Duodenal mucosa (tissue), 2 donors: ENCODE results near the gene CTTN.

ENCODE experiments used
- H3K27ac ChIP-seq: one replicate; pipeline ENCODE4 v1.7.0; 2013; ENCODE audit warnings: low read depth, low read length
- H3K27me3 ChIP-seq, 2 donors: one replicate each; pipeline ENCODE4 v1.7.0; 2013; ENCODE audit warnings: low read length in 2 of 2, control low read depth in 1 of 2; ENCODE audit not compliant: insufficient read depth in 2 of 2, control insufficient read depth in 1 of 2
- H3K36me3 ChIP-seq, 2 donors: one replicate each; pipeline ENCODE4 v1.7.0; 2013; ENCODE audit warnings: low read length in 2 of 2, control low read depth in 1 of 2; ENCODE audit not compliant: insufficient read depth in 2 of 2, control insufficient read depth in 1 of 2
- H3K4me1 ChIP-seq, 2 donors: one replicate each; pipeline ENCODE4 v1.7.0; 2013; ENCODE audit warnings: low read length in 2 of 2, control low read depth in 1 of 2; ENCODE audit not compliant: insufficient read depth in 2 of 2, control insufficient read depth in 1 of 2
- H3K4me3 ChIP-seq, 2 donors: one replicate each; pipeline ENCODE4 v1.7.0; 2013; ENCODE audit warnings: low read length in 2 of 2, low read depth in 1 of 2
- H3K9ac ChIP-seq, 2 donors: one replicate each; pipeline ENCODE4 v1.7.0; 2013; ENCODE audit warnings: low read length in 2 of 2, low read depth in 1 of 2
- H3K9me3 ChIP-seq, 2 donors: one replicate each; pipeline ENCODE4 v1.7.0; 2013; ENCODE audit warnings: low read length in 2 of 2, control low read depth in 1 of 2; ENCODE audit not compliant: control insufficient read depth in 1 of 2

CTTN gene

DNA sequence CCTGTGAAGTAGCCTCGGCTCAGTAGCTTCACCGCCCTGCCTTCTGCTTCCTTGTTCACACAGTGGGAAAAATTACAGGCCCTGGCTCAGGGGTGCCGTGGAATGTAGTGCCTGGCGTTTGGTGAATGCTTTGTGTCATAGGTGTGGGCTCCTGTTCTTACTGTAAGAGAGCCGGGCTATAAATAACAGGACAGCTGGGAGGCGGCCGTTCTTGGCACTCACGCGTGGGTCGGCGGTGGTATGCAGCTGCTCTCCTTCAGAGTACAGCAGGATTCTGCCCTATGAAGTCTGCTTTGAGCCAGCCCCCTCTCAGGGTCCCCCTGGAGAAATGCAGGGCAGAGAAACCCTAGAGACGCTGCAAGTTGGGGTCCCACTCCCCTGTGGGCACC, 84.2 kb downstream of the CTTN start:
- peaks cover 0 to 7% of the 10 kb centered on the region in 2 donors for H3K4me1 ChIP-seq
- no peak overlapping the region for H3K4me3 ChIP-seq
- no peaks in the 10 kb centered on the region for H3K27me3 ChIP-seq
- no peak overlapping the region for H3K27ac ChIP-seq
- no peak overlapping the region for H3K9ac ChIP-seq
- H3K9me3 ChIP-seq, result no peaks in the 10 kb centered on the region
- H3K36me3 ChIP-seq, result peaks cover 0 to 5% of the 10 kb centered on the region in 2 donors

DNA sequence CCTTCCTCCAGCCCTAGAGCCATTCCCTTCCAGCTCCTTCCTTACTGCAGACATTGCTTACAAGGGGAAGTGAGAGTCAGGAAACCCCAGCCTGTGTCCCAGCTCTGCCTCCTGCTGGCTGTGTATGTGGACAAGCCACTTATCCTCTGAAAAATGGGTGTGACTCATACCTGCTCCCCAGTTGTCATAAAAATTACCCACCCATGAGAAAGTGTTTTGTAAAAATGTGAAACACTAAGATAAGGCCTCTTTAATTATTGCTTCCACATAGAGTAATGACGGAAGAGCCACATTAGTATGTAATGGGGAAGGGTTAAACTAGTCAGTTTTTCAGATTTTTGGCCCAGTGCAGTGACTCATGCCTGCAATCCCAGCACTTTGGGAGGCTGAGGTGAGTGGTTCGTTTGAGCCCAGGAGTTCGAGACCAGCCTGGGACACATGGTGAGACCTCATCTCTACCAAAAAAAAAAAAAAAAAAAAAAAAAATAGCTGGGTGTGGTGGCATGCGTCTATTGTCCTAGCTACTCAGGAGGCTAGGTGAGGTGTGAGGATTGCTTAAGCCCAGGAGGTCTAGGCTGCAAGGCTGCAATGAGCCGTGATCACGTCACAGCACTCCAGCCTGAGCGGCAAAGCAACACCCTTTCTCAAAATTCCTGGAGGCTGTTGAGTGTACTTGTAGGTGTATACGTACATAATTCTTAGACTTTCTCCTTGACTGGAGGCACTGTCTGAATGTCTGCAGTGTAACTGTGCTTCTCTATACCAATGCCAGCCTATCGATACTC, 84.9 kb downstream of the CTTN start:
- Histone ChIP-seq H3K9ac (no peak overlapping the region), H3K9me3 (no peaks in the 10 kb centered on the region), H3K4me1 (peaks cover 0 to 7% of the 10 kb centered on the region in 2 donors), H3K27ac (no peak overlapping the region), H3K4me3 (no peak overlapping the region), H3K36me3 (peaks cover 4 to 5% of the 10 kb centered on the region in 2 donors), H3K27me3 (no peaks in the 10 kb centered on the region)

DNA sequence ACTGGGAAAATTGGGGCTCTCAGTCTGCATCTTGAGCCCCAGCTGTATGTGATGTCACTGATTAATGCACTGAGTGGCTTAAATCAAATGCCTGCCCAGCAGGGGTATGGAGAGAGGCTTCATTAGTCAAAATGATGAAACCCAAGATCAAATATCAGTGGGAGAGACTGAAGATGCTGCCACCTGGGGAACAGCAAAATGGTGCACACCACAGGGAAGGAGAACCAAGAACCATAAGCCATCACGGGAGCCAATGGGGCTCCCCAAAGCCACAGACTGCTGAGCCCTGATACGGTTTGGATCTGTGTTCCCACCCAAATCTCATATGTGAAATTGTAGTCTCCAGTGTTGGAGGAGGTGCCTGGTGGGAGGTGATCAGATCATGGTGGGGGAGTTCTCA, 85.6 kb downstream of the CTTN start:
- Histone ChIP-seq H3K4me1 (peaks cover 0 to 7% of the 10 kb centered on the region in 2 donors), H3K9me3 (no peaks in the 10 kb centered on the region), H3K36me3 (peaks cover 4 to 5% of the 10 kb centered on the region in 2 donors), H3K9ac (no peak overlapping the region), H3K4me3 (no peak overlapping the region), H3K27me3 (no peaks in the 10 kb centered on the region), H3K27ac (no peak overlapping the region)

DNA sequence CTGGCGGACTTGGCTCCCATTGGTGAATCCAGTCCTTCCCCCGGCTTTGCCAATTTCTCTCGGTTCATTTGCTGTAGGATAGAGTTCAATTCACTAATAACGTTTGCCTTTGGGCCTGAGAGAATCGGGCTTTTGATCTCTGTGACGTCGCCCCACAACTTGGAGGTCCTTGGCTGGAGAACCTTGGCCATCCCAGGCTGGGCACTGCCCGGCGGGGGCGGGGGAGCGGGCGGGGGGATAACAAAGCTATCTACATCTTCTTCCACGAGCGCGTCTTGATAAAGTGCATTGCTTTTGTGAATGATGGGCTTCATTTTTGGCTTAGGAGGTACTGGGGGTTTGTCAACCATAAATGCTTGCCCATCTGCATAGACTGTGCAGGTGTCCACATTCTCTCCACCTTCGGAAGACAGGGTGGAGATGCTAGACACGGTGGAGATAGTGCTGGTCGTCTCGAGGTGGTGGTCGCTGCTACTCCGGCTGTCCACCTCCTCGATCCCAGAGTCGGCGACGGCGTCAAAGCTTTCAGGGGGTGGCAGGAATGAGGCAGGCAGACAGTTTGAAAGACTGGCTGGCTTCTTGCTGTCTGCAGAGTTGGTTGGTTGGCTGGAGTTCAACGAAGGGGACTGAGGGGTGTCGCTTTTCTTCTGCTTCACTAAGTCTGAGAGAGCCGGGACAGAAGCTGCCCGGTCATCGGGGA, 87.1 kb downstream of the CTTN start:
- no peak overlapping the region for H3K4me3 ChIP-seq
- H3K36me3 ChIP-seq, result peaks cover 4 to 7% of the 10 kb centered on the region in 2 donors
- peaks cover 0 to 7% of the 10 kb centered on the region in 2 donors for H3K4me1 ChIP-seq
- no peaks in the 10 kb centered on the region for H3K27me3 ChIP-seq
- no peak overlapping the region for H3K27ac ChIP-seq
- no peak overlapping the region for H3K9ac ChIP-seq
- no peaks in the 10 kb centered on the region for H3K9me3 ChIP-seq

DNA sequence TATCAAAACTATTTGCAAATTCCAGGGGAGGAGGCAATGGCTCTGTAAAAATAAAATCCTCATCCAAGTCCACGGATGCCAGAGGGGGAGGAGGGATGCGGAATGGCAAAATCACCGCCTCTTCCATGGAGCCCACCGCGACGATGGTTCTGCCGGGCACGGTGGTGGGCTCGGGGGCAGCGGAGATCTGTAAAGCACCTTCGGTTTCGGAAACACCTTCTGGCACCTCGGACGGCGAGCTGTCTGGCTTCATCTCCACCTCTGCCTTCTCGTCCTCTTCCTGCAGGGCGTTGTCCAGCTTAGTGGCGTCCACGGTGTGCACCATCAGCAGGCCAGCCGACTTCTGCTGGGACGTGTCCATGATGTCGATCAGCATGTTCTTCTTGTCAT, 87.7 kb downstream of the CTTN start:
- H3K36me3 ChIP-seq, result peaks cover 4 to 7% of the 10 kb centered on the region in 2 donors
- no peak overlapping the region for H3K4me3 ChIP-seq

More for the DNA sequence above, 87.7 kb downstream of the CTTN start:
- H3K27ac ChIP-seq, result no peak overlapping the region
- peaks cover 0 to 3% of the 10 kb centered on the region in 2 donors for H3K9me3 ChIP-seq
- no peak overlapping the region for H3K9ac ChIP-seq
- peaks cover 0 to 7% of the 10 kb centered on the region in 2 donors for H3K4me1 ChIP-seq
- no peaks in the 10 kb centered on the region for H3K27me3 ChIP-seq
